Liver (tissue), 9 donors: ENCODE measurements around the gene GGACT. TPM values are rescaled to one million over a fixed set of nuclear protein-coding genes. Genes with fewer than 3 reads are reported as not detected.

Experiments
- DNase-seq: peaks from one replicate; pipeline ENCODE4 v3.0.0-alpha.2; 2017; ENCODE audit warnings: low spot score
- H3K27ac ChIP-seq, 2 donors: one replicate each; pipeline ENCODE4 v1.7.0; 2013; ENCODE audit warnings: inconsistent platforms in 2 of 2, low read length in 2 of 2, control low read depth in 1 of 2, low read depth in 1 of 2, mild to moderate bottlenecking in 1 of 2
- H3K27me3 ChIP-seq, 4 donors: one replicate each; pipeline versions ENCODE4 v1.6.1 to v1.7.0; 2013; ENCODE audit warnings: low read length in 3 of 4, inconsistent platforms in 1 of 4, mild to moderate bottlenecking in 1 of 4, moderate library complexity in 1 of 4; ENCODE audit not compliant: control insufficient read depth in 4 of 4, insufficient read depth in 4 of 4
- H3K36me3 ChIP-seq, 4 donors: one replicate each; pipeline versions ENCODE4 v1.6.1 to v1.7.0; 2013; ENCODE audit warnings: low read length in 3 of 4, mild to moderate bottlenecking in 3 of 4, low read depth in 1 of 4, moderate library complexity in 1 of 4; ENCODE audit not compliant: control insufficient read depth in 4 of 4, insufficient read depth in 3 of 4
- H3K4me1 ChIP-seq, 4 donors: one replicate each; pipeline versions ENCODE4 v1.6.1 to v1.7.0; 2013; ENCODE audit warnings: low read length in 3 of 4, mild to moderate bottlenecking in 3 of 4, moderate library complexity in 1 of 4; ENCODE audit not compliant: control insufficient read depth in 4 of 4, insufficient read depth in 4 of 4
- H3K4me3 ChIP-seq, 3 donors: one replicate each; pipeline versions ENCODE4 v1.6.1 to v1.7.0; 2013; ENCODE audit warnings: low read length in 3 of 3, control low read depth in 1 of 3, low read depth in 1 of 3, mild to moderate bottlenecking in 1 of 3
- H3K9ac ChIP-seq, 2 donors: one replicate each; pipeline ENCODE4 v1.7.0; 2013; ENCODE audit warnings: low read length in 2 of 2, mild to moderate bottlenecking in 2 of 2, moderate library complexity in 2 of 2, control low read depth in 1 of 2, low read depth in 1 of 2
- H3K9me3 ChIP-seq, 4 donors: one replicate each; pipeline versions ENCODE4 v1.6.1 to v1.7.0; 2013; ENCODE audit warnings: low read length in 3 of 4; ENCODE audit not compliant: control insufficient read depth in 4 of 4
- EGR1 ChIP-seq, 2 donors: IDR thresholded peaks; 2 replicates each; pipeline ENCODE4 v1.6.1; 2016 to 2018; ENCODE audit warnings: antibody characterized with exemption in 2 of 2, low read depth in 2 of 2
- FOXA1 ChIP-seq: IDR thresholded peaks from 2 replicates; pipeline ENCODE4 v1.6.1; 2016; ENCODE audit warnings: antibody characterized with exemption
- FOXA2 ChIP-seq: IDR thresholded peaks from 2 replicates; pipeline ENCODE4 v1.6.1; 2016; ENCODE audit warnings: antibody characterized with exemption
- GABPA ChIP-seq, 2 donors: IDR thresholded peaks in 1 of 2; conservative IDR thresholded peaks in 1 of 2; 2 replicates each; pipeline ENCODE4 v1.6.1; 2016; ENCODE audit warnings: antibody characterized with exemption in 2 of 2, mild to moderate bottlenecking in 1 of 2, moderate library complexity in 1 of 2
- HNF4G ChIP-seq: IDR thresholded peaks from 2 replicates; pipeline ENCODE4 v1.6.1; 2016; ENCODE audit warnings: antibody characterized with exemption
- JUND ChIP-seq, 2 donors: IDR thresholded peaks; 2 replicates each; pipeline ENCODE4 v1.6.1; 2016; ENCODE audit warnings: antibody characterized with exemption in 2 of 2
- NR2F2 ChIP-seq: IDR thresholded peaks from 2 replicates; pipeline ENCODE4 v1.6.1; 2016; ENCODE audit warnings: antibody characterized with exemption
- RAD21 ChIP-seq, 2 donors: IDR thresholded peaks; 2 replicates each; pipeline ENCODE4 v1.6.1; 2016; ENCODE audit warnings: antibody characterized with exemption in 2 of 2, mild to moderate bottlenecking in 2 of 2
- RXRA ChIP-seq, 2 donors: IDR thresholded peaks; 2 replicates each; pipeline ENCODE4 v1.6.1; 2017 to 2018; ENCODE audit warnings: antibody characterized with exemption in 2 of 2, mild to moderate bottlenecking in 1 of 2
- SP1 ChIP-seq: IDR thresholded peaks from 2 replicates; pipeline ENCODE4 v1.6.1; 2018; ENCODE audit warnings: antibody characterized with exemption, mild to moderate bottlenecking
- TAF1 ChIP-seq: conservative IDR thresholded peaks from 2 replicates; pipeline ENCODE4 v1.6.1; 2016; ENCODE audit warnings: antibody characterized with exemption, mild to moderate bottlenecking
- YY1 ChIP-seq: IDR thresholded peaks from 2 replicates; pipeline ENCODE4 v1.6.1; 2016; ENCODE audit warnings: antibody characterized with exemption, mild to moderate bottlenecking
- WGBS: extraction: QIAGEN DNeasy Blood & Tissue Kit; methylation state at CpG from one replicate; pipeline ENCODE4 v1.1.7; 2013; 5-methylcytosine and 5-hydroxymethylcytosine counted together
- polyA plus RNA-seq, 2 donors: library from polyadenylated mRNA; stranded (reverse) in 1 of 2; unstranded in 1 of 2; fragments of 200-250 nt in 1 of 2; fragments of >200 nt in 1 of 2; fragmentation: Nextera tagmentation in 1 of 2; extraction: Ambion mirVana in 1 of 2; gene quantifications; one replicate each; pipeline versions ENCODE4 v1.2.1 to v1.2.3, GENCODE V29; 2013 to 2015
- total RNA-seq, 2 donors: library from RNA; depleted of rRNA; stranded (reverse); fragments of >200 nt; gene quantifications; one replicate each; pipeline ENCODE4 v1.2.3, GENCODE V29; 2014
- TF ChIP-seq, protein P1 (sequence below): IDR thresholded peaks from 2 replicates; pipeline ENCODE4 v1.6.1; 2016; ENCODE audit warnings: antibody characterized with exemption
- TF ChIP-seq, protein P2 (sequence below): IDR thresholded peaks from 2 replicates; pipeline ENCODE4 v1.6.1; 2016; ENCODE audit warnings: antibody characterized with exemption
- TF ChIP-seq, protein P3 (sequence below): IDR thresholded peaks from 2 replicates; pipeline ENCODE4 v1.6.1; 2016; ENCODE audit warnings: antibody characterized with exemption
- TF ChIP-seq, protein P4 (sequence below): IDR thresholded peaks from 2 replicates; pipeline ENCODE4 v1.6.1; 2016; ENCODE audit warnings: antibody characterized with exemption, mild to moderate bottlenecking
- TF ChIP-seq, protein P5 (sequence below): fragments of 150-350 bp; IDR thresholded peaks from 2 replicates; pipeline ENCODE4 v1.5.1; 2017; ENCODE audit warnings: improper control_type of control experiment, low read depth, low read length; ENCODE audit not compliant: missing input control
- donor health status: healthy.
- donor health status: healthy.
- donor health status: healthy.
- donor health status: healthy.
- donor health status: healthy.

GGACT gene
- total and polyA plus RNA-seq, 4 donors = 2.5 to 6.3 (median 4.1) TPM

DNA sequence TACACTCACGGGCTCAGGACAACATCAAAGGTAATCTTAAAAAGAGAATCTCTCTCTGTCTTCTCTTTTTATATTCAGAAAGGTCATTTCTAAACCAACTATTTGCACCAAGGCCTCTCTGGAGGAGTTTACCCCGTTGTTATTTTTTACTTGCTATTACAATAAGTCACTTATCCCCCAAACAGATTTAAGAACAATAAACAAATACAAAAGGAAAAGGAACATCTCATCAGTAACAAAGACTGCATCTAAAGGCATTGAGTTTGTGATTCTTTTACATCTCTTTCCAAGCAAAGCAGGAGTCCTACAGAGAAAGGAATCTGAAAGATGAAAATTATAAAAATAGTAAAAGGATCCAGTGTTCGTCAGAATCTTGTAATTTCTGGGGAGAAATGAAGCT is 75.4 kb downstream of the GGACT start:
- no peaks in the 10 kb centered on the region for H3K27me3 ChIP-seq
- 83% methylated on average over 3 of the region's 3 CpGs for WGBS
- H3K9ac ChIP-seq = no peak overlapping the region
- no peak overlapping the region for H3K4me3 ChIP-seq
- no peak overlapping the region for H3K27ac ChIP-seq
- H3K36me3 ChIP-seq = peaks cover 0 to 3% (median under 1%) of the 10 kb centered on the region in 4 donors
- TF ChIP-seq SP1 (no peak), YY1 (no peak), JUND (IDR thresholded peaks at IDR 0.05) (no peak)
- TF ChIP-seq, protein P1, sequence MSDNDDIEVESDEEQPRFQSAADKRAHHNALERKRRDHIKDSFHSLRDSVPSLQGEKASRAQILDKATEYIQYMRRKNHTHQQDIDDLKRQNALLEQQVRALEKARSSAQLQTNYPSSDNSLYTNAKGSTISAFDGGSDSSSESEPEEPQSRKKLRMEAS = no peak
- TF ChIP-seq, protein P2, sequence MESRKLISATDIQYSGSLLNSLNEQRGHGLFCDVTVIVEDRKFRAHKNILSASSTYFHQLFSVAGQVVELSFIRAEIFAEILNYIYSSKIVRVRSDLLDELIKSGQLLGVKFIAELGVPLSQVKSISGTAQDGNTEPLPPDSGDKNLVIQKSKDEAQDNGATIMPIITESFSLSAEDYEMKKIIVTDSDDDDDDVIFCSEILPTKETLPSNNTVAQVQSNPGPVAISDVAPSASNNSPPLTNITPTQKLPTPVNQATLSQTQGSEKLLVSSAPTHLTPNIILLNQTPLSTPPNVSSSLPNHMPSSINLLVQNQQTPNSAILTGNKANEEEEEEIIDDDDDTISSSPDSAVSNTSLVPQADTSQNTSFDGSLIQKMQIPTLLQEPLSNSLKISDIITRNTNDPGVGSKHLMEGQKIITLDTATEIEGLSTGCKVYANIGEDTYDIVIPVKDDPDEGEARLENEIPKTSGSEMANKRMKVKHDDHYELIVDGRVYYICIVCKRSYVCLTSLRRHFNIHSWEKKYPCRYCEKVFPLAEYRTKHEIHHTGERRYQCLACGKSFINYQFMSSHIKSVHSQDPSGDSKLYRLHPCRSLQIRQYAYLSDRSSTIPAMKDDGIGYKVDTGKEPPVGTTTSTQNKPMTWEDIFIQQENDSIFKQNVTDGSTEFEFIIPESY = no peak
- no peak for DNase-seq
- peaks cover 3 to 30% (median 25%) of the 10 kb centered on the region in 4 donors for H3K4me1 ChIP-seq
- no peaks in the 10 kb centered on the region for H3K9me3 ChIP-seq

DNA sequence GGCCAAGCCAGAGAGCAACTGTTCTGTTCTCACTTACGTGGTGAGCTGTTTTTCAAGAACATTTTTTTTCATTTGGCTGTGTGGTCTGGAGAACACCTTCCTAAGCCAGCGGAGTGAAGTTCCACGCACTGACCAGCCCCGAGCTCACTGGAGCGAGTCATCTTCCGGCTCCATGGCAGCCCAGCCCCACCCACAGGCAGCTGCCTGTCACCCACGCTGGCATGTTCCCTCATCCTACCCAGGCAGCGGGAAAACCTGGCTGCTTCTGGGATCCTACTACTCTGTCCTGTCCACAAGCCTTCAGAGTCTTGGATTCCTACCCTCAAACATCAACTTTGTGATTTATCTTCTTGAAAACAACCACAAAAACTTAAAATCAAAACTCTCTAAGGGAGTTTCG is 76.2 kb downstream of the GGACT start:
- Histone ChIP-seq H3K4me1 (peaks cover 0 to 22% (median 18%) of the 10 kb centered on the region in 4 donors), H3K27ac (no peak overlapping the region), H3K27me3 (no peaks in the 10 kb centered on the region), H3K4me3 (no peak overlapping the region), H3K9me3 (no peaks in the 10 kb centered on the region), H3K36me3 (peaks cover 0 to 3% (median under 1%) of the 10 kb centered on the region in 4 donors), H3K9ac (no peak overlapping the region)
- TF ChIP-seq RXRA (IDR thresholded peaks at IDR 0.05) (no peak), TAF1 (no peak), YY1 (no peak), RAD21 (IDR thresholded peaks at IDR 0.05) (no peak), HNF4G (no peak), FOXA1 (no peak), SP1 (no peak), JUND (IDR thresholded peaks at IDR 0.05) (no peak), FOXA2 (no peak), NR2F2 (no peak), GABPA (IDR thresholded peaks at IDR 0.05 in 1 of 2, conservative IDR thresholded peaks at IDR 0.05 in 1 of 2) (no peak), EGR1 (IDR thresholded peaks at IDR 0.05; ENCODE audit: low read depth in 2 of 2) (no peak)
- TF ChIP-seq, protein P3, sequence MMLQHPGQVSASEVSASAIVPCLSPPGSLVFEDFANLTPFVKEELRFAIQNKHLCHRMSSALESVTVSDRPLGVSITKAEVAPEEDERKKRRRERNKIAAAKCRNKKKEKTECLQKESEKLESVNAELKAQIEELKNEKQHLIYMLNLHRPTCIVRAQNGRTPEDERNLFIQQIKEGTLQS = no peak
- TF ChIP-seq, protein P4, sequence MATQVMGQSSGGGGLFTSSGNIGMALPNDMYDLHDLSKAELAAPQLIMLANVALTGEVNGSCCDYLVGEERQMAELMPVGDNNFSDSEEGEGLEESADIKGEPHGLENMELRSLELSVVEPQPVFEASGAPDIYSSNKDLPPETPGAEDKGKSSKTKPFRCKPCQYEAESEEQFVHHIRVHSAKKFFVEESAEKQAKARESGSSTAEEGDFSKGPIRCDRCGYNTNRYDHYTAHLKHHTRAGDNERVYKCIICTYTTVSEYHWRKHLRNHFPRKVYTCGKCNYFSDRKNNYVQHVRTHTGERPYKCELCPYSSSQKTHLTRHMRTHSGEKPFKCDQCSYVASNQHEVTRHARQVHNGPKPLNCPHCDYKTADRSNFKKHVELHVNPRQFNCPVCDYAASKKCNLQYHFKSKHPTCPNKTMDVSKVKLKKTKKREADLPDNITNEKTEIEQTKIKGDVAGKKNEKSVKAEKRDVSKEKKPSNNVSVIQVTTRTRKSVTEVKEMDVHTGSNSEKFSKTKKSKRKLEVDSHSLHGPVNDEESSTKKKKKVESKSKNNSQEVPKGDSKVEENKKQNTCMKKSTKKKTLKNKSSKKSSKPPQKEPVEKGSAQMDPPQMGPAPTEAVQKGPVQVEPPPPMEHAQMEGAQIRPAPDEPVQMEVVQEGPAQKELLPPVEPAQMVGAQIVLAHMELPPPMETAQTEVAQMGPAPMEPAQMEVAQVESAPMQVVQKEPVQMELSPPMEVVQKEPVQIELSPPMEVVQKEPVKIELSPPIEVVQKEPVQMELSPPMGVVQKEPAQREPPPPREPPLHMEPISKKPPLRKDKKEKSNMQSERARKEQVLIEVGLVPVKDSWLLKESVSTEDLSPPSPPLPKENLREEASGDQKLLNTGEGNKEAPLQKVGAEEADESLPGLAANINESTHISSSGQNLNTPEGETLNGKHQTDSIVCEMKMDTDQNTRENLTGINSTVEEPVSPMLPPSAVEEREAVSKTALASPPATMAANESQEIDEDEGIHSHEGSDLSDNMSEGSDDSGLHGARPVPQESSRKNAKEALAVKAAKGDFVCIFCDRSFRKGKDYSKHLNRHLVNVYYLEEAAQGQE = no peak
- TF ChIP-seq, protein P5, sequence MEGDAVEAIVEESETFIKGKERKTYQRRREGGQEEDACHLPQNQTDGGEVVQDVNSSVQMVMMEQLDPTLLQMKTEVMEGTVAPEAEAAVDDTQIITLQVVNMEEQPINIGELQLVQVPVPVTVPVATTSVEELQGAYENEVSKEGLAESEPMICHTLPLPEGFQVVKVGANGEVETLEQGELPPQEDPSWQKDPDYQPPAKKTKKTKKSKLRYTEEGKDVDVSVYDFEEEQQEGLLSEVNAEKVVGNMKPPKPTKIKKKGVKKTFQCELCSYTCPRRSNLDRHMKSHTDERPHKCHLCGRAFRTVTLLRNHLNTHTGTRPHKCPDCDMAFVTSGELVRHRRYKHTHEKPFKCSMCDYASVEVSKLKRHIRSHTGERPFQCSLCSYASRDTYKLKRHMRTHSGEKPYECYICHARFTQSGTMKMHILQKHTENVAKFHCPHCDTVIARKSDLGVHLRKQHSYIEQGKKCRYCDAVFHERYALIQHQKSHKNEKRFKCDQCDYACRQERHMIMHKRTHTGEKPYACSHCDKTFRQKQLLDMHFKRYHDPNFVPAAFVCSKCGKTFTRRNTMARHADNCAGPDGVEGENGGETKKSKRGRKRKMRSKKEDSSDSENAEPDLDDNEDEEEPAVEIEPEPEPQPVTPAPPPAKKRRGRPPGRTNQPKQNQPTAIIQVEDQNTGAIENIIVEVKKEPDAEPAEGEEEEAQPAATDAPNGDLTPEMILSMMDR = no peak
- no peak for DNase-seq
- 97% methylated on average over 9 of the region's 9 CpGs for WGBS
